ENCODE data around the gene CRYBG2.

CRYBG2 gene

GRCh38 chr1:26350701-26351589, 3.0 kb downstream of the CRYBG2 start:
- intact Hi-C loops (cut with DNase I; ENCODE audit: low total_unique reads), result no loop called here
- peaks cover 0 to 32% of the 10 kb centered on the region in 2 donors for H3K27me3 ChIP-seq
- no peaks in the 10 kb centered on the region for H3K4me1 ChIP-seq
- TF ChIP-seq, protein P1, sequence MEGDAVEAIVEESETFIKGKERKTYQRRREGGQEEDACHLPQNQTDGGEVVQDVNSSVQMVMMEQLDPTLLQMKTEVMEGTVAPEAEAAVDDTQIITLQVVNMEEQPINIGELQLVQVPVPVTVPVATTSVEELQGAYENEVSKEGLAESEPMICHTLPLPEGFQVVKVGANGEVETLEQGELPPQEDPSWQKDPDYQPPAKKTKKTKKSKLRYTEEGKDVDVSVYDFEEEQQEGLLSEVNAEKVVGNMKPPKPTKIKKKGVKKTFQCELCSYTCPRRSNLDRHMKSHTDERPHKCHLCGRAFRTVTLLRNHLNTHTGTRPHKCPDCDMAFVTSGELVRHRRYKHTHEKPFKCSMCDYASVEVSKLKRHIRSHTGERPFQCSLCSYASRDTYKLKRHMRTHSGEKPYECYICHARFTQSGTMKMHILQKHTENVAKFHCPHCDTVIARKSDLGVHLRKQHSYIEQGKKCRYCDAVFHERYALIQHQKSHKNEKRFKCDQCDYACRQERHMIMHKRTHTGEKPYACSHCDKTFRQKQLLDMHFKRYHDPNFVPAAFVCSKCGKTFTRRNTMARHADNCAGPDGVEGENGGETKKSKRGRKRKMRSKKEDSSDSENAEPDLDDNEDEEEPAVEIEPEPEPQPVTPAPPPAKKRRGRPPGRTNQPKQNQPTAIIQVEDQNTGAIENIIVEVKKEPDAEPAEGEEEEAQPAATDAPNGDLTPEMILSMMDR (IDR thresholded peaks at IDR 0.05), result no peak
- H3K9me3 ChIP-seq, result no peaks in the 10 kb centered on the region
- no peak overlapping the region for H3K4me3 ChIP-seq
- H3K27ac ChIP-seq, result no peak overlapping the region
- no peak for DNase-seq
- H3K36me3 ChIP-seq, result no peaks in the 10 kb centered on the region

DNA sequence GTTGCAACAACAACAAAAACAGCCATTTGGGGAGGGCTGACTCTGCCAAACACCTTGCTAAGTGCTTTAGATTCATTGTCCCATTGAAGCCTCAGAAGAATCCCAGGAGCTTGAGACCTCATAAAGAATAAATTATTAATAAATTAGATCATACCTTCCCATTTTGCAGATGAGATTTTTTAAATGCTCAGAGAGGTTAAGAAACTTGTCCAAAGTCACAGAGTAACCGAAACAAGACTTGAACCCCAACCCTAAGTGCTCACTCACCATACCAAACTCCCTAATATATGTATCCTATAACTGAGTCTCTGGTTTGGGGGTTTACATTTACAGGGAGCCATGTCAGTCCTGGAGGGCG, 3.6 kb downstream of the CRYBG2 start:
- Histone ChIP-seq H3K4me1 (no peaks in the 10 kb centered on the region), H3K9me3 (no peaks in the 10 kb centered on the region), H3K36me3 (no peaks in the 10 kb centered on the region), H3K27ac (no peak overlapping the region), H3K4me3 (no peak overlapping the region), H3K27me3 (peaks cover 0 to 32% of the 10 kb centered on the region in 2 donors)
- TF ChIP-seq, protein P1 (IDR thresholded peaks at IDR 0.05), result no peak
- intact Hi-C loops (cut with DNase I; ENCODE audit: low total_unique reads), result no loop called here
- DNase-seq, result no peak

GRCh38 chr1:26349877-26350244, 4.1 kb downstream of the CRYBG2 start:
- TF ChIP-seq, protein P1 (IDR thresholded peaks at IDR 0.05), result no peak
- Histone ChIP-seq H3K36me3 (no peaks in the 10 kb centered on the region), H3K27ac (no peak overlapping the region), H3K27me3 (peaks cover 0 to 31% of the 10 kb centered on the region in 2 donors), H3K4me3 (no peak overlapping the region), H3K4me1 (no peaks in the 10 kb centered on the region), H3K9me3 (no peaks in the 10 kb centered on the region)
- intact Hi-C loops (cut with DNase I; ENCODE audit: low total_unique reads), result no loop called here
- no peak for DNase-seq

DNA sequence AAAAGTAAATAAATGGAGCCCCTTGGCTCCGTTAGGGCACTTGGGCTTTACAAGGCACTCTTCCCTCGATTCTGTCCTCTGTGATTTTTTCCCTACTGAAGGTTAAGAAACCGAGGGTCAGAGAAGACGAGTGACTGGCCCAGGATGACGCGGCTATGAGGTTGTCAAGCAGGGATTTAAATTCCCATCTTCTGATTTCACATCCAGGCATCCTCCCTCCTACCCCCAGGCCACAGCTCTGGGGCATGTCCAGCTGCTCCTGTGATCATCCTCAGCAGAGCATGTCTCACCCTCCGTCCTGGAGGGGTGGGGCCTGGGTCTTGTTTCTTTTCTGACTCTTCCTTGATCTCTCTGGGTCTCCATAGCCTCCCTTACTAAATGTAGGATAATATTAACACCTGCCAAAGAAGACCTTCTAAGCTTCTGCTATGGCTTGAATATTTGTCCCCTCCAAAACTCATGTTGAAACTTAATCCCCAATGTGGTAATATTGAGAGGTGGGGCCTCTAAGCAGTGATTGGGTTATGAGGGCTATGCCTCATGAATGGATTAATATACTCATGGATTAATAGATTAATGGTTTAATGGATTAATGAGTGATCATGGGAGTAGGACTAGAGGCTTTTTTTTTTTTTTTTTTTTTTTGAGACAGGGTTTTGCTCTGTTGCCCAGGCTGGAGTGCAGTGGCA, 4.6 kb downstream of the CRYBG2 start:
- no peak overlapping the region for H3K27ac ChIP-seq
- intact Hi-C loops (cut with DNase I; ENCODE audit: low total_unique reads), result no loop called here

GRCh38 chr1:26346274-26347033, 7.5 kb downstream of the CRYBG2 start:
- intact Hi-C loops (cut with DNase I; ENCODE audit: low total_unique reads), result no loop called here
- TF ChIP-seq, protein P1 (IDR thresholded peaks at IDR 0.05), result no peak
- H3K27ac ChIP-seq, result no peak overlapping the region

More for the DNA sequence above, 4.6 kb downstream of the CRYBG2 start:
- DNase-seq, result no peak
- no peaks in the 10 kb centered on the region for H3K4me1 ChIP-seq
- H3K36me3 ChIP-seq, result no peaks in the 10 kb centered on the region
- H3K9me3 ChIP-seq, result no peaks in the 10 kb centered on the region
- TF ChIP-seq, protein P1 (IDR thresholded peaks at IDR 0.05), result no peak
- peaks cover 0 to 31% of the 10 kb centered on the region in 2 donors for H3K27me3 ChIP-seq
- no peak overlapping the region for H3K4me3 ChIP-seq

More at GRCh38 chr1:26346274-26347033, 7.5 kb downstream of the CRYBG2 start:
- no peak for DNase-seq
- Histone ChIP-seq H3K36me3 (no peaks in the 10 kb centered on the region), H3K9me3 (no peaks in the 10 kb centered on the region), H3K4me1 (no peaks in the 10 kb centered on the region), H3K27me3 (peaks cover 0 to 42% of the 10 kb centered on the region in 2 donors), H3K4me3 (no peak overlapping the region)
